ENCODE measurements around the gene FAU.
"Not testable (repeated sequence)": the region's sequence is repeated elsewhere in the genome, so short reads cannot be mapped to it uniquely, and the experiment has no call there.

Gene FAU

DNA sequence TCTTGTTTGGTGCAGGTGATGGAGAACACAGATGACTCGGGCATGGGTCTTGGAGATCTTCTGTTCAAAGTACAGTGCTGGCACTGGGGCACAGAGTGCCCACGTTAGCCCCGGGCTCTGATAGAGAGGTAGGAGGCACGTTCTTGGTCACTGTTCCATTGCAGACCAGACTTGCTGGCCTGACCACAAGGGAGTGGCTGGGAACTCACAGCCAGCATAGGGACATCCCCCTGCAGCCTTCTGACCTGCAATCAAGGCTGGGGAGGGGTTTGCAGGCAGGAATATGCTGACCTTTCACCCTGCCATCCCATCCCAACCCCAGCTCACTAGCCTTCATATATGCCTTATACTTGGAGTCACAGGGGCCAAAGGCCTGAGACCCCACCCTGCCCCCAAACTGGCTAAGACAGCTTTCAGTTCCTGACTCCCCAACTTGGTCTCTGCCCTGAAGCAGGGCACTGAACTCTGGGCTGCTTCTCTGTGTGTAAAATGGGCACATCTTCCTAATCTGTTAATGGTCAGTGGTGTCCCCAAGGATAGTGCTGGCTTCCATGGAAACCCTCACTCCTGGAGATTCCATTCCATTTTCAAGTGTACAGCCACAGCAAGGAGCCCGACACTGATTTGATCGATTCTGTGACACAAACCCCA, 4.8 kb upstream of the FAU start:
- no peak overlapping the region for H3K4me3 ChIP-seq (ENCODE audit: low read length)
- TF ChIP-seq, protein P1, sequence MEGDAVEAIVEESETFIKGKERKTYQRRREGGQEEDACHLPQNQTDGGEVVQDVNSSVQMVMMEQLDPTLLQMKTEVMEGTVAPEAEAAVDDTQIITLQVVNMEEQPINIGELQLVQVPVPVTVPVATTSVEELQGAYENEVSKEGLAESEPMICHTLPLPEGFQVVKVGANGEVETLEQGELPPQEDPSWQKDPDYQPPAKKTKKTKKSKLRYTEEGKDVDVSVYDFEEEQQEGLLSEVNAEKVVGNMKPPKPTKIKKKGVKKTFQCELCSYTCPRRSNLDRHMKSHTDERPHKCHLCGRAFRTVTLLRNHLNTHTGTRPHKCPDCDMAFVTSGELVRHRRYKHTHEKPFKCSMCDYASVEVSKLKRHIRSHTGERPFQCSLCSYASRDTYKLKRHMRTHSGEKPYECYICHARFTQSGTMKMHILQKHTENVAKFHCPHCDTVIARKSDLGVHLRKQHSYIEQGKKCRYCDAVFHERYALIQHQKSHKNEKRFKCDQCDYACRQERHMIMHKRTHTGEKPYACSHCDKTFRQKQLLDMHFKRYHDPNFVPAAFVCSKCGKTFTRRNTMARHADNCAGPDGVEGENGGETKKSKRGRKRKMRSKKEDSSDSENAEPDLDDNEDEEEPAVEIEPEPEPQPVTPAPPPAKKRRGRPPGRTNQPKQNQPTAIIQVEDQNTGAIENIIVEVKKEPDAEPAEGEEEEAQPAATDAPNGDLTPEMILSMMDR (conservative IDR thresholded peaks at IDR 0.05; ENCODE audit: low read depth, low read length), result no peak
- no peak for DNase-seq (ENCODE audit: low read depth)

DNA sequence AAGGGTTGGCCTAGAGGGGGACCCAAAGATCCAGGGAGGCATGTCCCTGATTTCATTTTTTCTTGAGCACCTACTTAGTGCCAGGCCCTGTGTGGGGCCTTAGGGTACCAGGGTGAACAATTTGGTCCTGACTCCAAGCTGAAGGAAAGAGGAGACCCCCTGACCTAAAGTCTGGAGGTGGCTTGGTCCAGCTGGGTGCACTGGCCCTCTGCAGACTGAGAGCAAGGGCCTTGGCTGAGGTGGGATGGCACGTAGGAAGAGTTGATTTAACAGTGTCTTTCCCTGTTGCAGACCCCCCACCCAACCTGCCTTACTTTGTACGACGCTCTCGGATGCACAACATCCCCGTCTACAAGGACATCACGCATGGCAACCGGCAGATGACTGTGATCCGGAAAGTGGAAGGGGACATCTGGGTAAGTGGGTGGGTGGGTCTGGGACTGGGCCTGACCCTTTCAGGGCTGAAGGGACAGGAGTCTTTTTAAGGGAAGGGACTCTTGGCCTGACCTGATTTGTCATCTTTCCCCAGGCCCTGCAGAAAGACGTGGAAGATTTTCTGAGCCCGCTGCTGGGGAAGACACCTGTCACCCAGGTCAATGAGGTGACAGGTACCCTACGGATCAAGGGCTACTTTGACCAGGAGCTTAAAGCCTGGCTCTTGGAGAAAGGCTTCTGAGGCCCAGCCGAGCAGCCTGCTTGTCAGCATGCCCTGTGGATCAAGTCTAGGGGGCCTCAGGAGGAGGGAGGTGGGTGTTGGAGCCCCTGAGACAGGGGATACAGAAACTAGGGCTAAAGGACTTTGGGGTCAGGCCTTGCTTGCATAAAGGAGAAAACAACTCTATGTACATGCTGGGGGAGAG, 3.5 kb upstream of the FAU start:
- H3K4me3 ChIP-seq (ENCODE audit: low read length), result no peak overlapping the region
- DNase-seq (ENCODE audit: low read depth), result no peak
- TF ChIP-seq, protein P1 (conservative IDR thresholded peaks at IDR 0.05; ENCODE audit: low read depth, low read length), result no peak

DNA sequence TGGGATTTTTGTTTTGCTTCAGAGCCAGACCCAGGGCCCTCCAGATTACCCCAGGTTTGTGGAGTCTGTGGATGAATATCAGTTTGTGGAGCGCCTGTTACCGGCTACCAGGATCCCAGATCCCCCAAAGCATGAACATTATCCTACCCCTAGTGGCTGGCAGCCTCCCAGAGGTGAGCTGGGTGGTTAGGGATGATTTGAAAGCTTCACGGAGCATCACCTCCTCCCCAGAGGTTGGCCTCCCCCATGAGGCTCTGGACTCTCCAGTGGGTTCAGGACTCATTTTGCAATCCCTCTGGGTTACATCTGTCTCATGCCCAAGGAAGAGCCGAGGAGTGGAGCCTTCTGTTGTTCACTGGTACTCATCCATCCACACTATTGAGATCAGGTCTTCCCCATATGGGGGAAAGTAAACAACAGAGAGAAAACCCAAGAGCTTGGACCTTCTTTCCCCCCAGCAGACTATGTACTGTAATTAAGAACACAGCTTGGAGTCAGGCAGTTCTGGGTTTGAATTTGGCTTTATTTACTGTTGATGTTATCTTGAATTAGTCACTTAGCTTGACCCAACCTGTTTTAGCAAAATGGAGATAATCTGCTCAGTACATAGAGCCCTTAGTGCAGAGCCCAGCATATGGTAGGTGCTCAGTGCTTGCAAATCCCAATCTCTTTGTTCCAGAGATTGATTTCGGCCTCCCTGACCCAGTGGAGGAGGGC, 2.7 kb upstream of the FAU start:
- no peak for DNase-seq (ENCODE audit: low read depth)
- no peak overlapping the region for H3K4me3 ChIP-seq (ENCODE audit: low read length)
- TF ChIP-seq, protein P1 (conservative IDR thresholded peaks at IDR 0.05; ENCODE audit: low read depth, low read length), result no peak

DNA sequence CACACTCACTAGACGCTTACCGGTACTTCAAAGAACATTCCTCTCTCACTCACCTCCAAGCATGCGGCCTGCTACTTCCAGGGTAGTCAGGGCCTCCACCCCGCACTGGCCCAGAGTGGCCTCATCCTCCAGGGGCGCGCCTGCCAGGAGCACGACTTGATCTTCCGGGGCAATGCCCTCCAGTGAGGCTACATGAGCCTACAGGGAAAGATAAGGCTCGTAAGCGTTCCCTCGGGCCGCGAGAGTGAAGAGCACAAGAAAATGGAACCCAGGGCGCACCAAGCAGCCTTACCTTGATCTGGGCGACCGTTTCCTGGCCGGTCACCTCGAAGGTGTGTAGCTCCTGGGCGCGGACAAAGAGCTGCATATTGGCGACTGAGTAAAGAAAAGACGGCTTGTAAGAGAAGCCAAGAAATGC, 478 bp downstream of the FAU start:
- DNase-seq (ENCODE audit: low read depth), result no peak
- TF ChIP-seq, protein P1 (conservative IDR thresholded peaks at IDR 0.05; ENCODE audit: low read depth, low read length), result no peak
- H3K4me3 ChIP-seq (ENCODE audit: low read length), result peak overlapping the region; percentile 98

DNA sequence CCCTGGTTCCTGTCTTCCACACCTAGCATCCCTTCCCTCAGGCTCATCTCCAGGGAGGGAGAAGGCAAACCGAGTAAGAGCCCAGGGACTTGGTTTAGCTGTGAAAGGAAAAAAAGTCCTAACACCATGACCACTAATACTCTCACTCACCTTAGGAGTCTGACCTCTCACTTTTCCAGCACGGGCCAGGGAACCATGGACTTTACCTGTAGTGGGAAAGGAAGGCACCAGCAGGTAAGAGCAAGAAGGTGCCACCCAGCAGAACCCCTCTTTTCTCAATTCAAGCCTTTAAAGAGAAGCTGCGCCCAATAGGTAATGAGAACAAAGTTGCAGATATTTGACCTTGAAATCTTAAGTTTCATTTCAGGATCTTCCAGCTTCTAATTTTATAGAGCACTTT, 1.1 kb downstream of the FAU start:
- peak overlapping the region; percentile 98 for H3K4me3 ChIP-seq (ENCODE audit: low read length)
- TF ChIP-seq, protein P1 (conservative IDR thresholded peaks at IDR 0.05; ENCODE audit: low read depth, low read length), result no peak
- no peak for DNase-seq (ENCODE audit: low read depth)

GRCh38 chr11:65119670-65119995, 2.3 kb downstream of the FAU start:
- no peak for DNase-seq (ENCODE audit: low read depth)
- no peak overlapping the region for H3K4me3 ChIP-seq (ENCODE audit: low read length)
- TF ChIP-seq, protein P1 (conservative IDR thresholded peaks at IDR 0.05; ENCODE audit: low read depth, low read length), result no peak

DNA sequence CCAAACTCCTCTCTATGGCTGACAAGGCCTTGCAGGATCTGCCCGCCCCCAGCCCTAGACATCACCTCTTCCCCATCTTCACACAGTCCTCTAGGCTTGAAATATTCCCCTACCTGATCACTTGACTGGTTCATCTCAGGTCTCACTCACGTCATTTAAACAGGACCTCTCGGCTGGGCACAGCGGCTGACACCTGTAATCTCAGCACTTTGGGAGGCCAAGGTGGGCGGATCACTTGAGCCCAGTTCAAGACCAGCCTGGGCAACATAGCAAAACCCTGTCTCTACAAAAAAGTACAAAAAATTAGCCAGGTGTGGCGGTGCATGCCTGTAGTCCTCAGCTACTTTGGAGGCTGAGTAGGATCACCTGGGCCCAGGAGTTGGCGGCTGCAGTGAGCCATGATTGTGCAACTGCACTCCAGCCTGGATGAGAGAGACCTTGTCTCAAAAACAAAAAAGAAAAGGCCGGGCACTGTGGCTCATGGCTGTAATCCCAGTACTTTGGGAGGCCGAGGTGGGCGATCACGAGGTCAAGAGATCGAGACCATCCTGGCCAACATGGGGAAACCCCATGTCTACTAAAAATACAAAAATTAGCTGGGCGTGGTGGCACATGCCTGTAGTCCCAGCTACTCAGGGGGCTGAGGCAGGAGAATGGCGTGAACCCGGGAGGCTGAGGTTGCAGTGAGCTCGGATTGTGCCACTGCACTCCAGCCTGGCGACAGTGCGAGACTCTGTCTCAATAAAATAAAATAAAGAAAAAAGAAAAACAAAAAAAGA, 2.9 kb downstream of the FAU start:
- DNase-seq (ENCODE audit: low read depth); H3K4me3 ChIP-seq (ENCODE audit: low read length): not testable (repeated sequence)
